ENCODE measurements around the gene OR51B4. TPM values are rescaled to one million over a fixed set of nuclear protein-coding genes. Genes with fewer than 3 reads are reported as not detected.

Gene OR51B4
- total RNA-seq, 1 experiment from 2014 or later = 43.7 TPM

DNA sequence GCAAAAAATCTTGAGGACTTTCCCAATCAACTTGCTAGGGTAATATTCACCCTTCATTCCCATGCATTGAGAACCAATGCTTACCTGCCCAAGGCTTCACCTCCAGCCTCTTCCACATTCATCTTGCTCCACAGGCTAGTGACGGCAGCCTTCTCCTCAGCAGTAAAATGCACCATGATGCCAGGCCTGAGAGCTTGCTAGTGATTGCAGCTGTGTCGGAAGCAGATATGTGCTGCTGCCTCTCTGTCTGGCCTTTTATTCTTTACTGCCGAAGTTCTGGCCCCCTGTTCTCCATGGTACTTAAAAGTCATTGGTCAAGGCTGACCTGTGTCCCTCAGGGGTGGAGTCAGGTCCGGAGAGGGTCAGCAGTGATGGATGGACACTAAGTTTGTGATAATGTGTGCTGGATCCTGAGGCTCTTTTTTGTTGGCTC, 32.0 kb downstream of the OR51B4 start, which contains the start of gene HBE1:
Gene HBE1, minus strand, starts transcription at position 231 of the 433 bp plus-strand sequence. Its CDS starts 55 bp downstream, at position 176.
- H3K36me3 ChIP-seq (ENCODE audit: control insufficient read depth in 1 of 2, insufficient read depth in 2 of 2, low read length in 2 of 2) = peaks cover 0 to 8% of the 10 kb centered on the region in 2 experiments; a peak in 1 of 4 replicates
- no peaks in the 10 kb centered on the region for H3K9me3 ChIP-seq (ENCODE audit: control insufficient read depth in 1 of 2, insufficient read depth in 1 of 2, low read depth in 1 of 2, low read length in 2 of 2)

More for the DNA sequence above, 32.0 kb downstream of the OR51B4 start, which contains the start of gene HBE1:
- BruUV-seq (replicated peaks) = TSS peak; percentile 27
- H3K27me3 ChIP-seq (ENCODE audit: insufficient read depth, low read length) = no peaks in the 10 kb centered on the region
- no peak for DNase-seq (ENCODE audit: low read depth, low spot score)
- no peak within 1 kb of the TSS for H3K9ac ChIP-seq (ENCODE audit: low read length)
- no peak for ATAC-seq
- intact Hi-C loops (cut with micrococcal nuclease) = no loop called here
- H4K20me1 ChIP-seq (ENCODE audit: insufficient read depth) = no peaks in the 10 kb centered on the region; the same call in 1 of the 2 replicates
- no peak within 1 kb of the TSS for H3K4me3 ChIP-seq (replicated peaks in 1 of 2; ENCODE audit: low read depth in 1 of 2, low read length in 2 of 2)
- H3K9me2 ChIP-seq (ENCODE audit: insufficient read depth) = no peaks in the 10 kb centered on the region
- no peak within 1 kb of the TSS for H2AFZ ChIP-seq (ENCODE audit: low read depth, low read length, poor library complexity, severe bottlenecking)
- H3K4me2 ChIP-seq (ENCODE audit: low read length) = no peak within 1 kb of the TSS
- POLR2A ChIA-PET = no interaction called here
- no peak for TF ChIP-seq ZFX (IDR thresholded peaks at IDR 0.05)
- no peak for TF ChIP-seq SIN3A (IDR thresholded peaks at IDR 0.05; ENCODE audit: low read depth)
- TF ChIP-seq ELF1 (IDR thresholded peaks at IDR 0.05; ENCODE audit: borderline replicate concordance, low read depth) = no peak
- TF ChIP-seq SRF (IDR thresholded peaks at IDR 0.05; ENCODE audit: low read depth) = no peak
- TF ChIP-seq JUND (IDR thresholded peaks at IDR 0.05) = no peak
- TF ChIP-seq EZH2 (IDR thresholded peaks at IDR 0.05) = no peak
- TF ChIP-seq SP1 (IDR thresholded peaks at IDR 0.05; ENCODE audit: low read depth) = no peak
- TF ChIP-seq YY1 (IDR thresholded peaks at IDR 0.05; ENCODE audit: extremely low read depth, insufficient replicate concordance, low read depth, low read length) = no peak
- TF ChIP-seq POLR2A (IDR thresholded peaks at IDR 0.05; ENCODE audit: borderline replicate concordance, extremely low read depth, insufficient read depth, insufficient read length) = no peak
- TF ChIP-seq CEBPB (IDR thresholded peaks at IDR 0.05; ENCODE audit: low read depth) = no peak
- TF ChIP-seq POLR2AphosphoS5 (IDR thresholded peaks at IDR 0.05; ENCODE audit: low read depth, low read length) = no peak
- TF ChIP-seq, protein P1, sequence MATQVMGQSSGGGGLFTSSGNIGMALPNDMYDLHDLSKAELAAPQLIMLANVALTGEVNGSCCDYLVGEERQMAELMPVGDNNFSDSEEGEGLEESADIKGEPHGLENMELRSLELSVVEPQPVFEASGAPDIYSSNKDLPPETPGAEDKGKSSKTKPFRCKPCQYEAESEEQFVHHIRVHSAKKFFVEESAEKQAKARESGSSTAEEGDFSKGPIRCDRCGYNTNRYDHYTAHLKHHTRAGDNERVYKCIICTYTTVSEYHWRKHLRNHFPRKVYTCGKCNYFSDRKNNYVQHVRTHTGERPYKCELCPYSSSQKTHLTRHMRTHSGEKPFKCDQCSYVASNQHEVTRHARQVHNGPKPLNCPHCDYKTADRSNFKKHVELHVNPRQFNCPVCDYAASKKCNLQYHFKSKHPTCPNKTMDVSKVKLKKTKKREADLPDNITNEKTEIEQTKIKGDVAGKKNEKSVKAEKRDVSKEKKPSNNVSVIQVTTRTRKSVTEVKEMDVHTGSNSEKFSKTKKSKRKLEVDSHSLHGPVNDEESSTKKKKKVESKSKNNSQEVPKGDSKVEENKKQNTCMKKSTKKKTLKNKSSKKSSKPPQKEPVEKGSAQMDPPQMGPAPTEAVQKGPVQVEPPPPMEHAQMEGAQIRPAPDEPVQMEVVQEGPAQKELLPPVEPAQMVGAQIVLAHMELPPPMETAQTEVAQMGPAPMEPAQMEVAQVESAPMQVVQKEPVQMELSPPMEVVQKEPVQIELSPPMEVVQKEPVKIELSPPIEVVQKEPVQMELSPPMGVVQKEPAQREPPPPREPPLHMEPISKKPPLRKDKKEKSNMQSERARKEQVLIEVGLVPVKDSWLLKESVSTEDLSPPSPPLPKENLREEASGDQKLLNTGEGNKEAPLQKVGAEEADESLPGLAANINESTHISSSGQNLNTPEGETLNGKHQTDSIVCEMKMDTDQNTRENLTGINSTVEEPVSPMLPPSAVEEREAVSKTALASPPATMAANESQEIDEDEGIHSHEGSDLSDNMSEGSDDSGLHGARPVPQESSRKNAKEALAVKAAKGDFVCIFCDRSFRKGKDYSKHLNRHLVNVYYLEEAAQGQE (IDR thresholded peaks at IDR 0.05; ENCODE audit: low read depth) = no peak
- no peak for TF ChIP-seq EZH2phosphoT487 (IDR thresholded peaks at IDR 0.05; ENCODE audit: borderline replicate concordance)
- TF ChIP-seq ZNF274 (IDR thresholded peaks at IDR 0.05; ENCODE audit: low read depth, low read length) = no peak
- TF ChIP-seq, protein P2, sequence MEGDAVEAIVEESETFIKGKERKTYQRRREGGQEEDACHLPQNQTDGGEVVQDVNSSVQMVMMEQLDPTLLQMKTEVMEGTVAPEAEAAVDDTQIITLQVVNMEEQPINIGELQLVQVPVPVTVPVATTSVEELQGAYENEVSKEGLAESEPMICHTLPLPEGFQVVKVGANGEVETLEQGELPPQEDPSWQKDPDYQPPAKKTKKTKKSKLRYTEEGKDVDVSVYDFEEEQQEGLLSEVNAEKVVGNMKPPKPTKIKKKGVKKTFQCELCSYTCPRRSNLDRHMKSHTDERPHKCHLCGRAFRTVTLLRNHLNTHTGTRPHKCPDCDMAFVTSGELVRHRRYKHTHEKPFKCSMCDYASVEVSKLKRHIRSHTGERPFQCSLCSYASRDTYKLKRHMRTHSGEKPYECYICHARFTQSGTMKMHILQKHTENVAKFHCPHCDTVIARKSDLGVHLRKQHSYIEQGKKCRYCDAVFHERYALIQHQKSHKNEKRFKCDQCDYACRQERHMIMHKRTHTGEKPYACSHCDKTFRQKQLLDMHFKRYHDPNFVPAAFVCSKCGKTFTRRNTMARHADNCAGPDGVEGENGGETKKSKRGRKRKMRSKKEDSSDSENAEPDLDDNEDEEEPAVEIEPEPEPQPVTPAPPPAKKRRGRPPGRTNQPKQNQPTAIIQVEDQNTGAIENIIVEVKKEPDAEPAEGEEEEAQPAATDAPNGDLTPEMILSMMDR (IDR thresholded peaks at IDR 0.05 in 2 of 3, conservative IDR thresholded peaks at IDR 0.05 in 1 of 3; ENCODE audit: borderline replicate concordance in 1 of 3, insufficient read depth in 1 of 3, low read depth in 2 of 3, low read length in 2 of 3) = no peak
- peaks cover 0 to 5% of the 10 kb centered on the region in 2 experiments; a peak in 1 of 4 replicates for H3K4me1 ChIP-seq (ENCODE audit: control insufficient read depth in 1 of 2, insufficient read depth in 2 of 2, low read length in 2 of 2)
- H3K27ac ChIP-seq (ENCODE audit: low read depth, low read length) = no peak within 1 kb of the TSS
- no peaks in the 10 kb centered on the region for H3K79me2 ChIP-seq (ENCODE audit: insufficient read depth, low read length)
- RAD21 ChIA-PET (ENCODE audit: low non-redundant PET in 1 of 2, low total read pairs in 2 of 2, uncharacterized antibody in 2 of 2, unreplicated experiment in 2 of 2) = no interaction called here
- CTCF ChIA-PET = no interaction called here
